DND-41 (cell line): Measurements from ENCODE around the gene NOSTRIN.

ENCODE experiments used
- ATAC-seq: fragments of 200-7000 bp; cut with Tn5 transposase; 3 replicates; pipeline ENCODE4 v1.9.1; 2021; ENCODE audit warnings: low read depth; ENCODE audit not compliant: insufficient read depth
- DNase-seq: peaks from one replicate; pipeline ENCODE4 v3.0.0-alpha.2; 2020
- H2AFZ ChIP-seq: 2 replicates; pipeline ENCODE4 v1.6.0; 2012; ENCODE audit warnings: low read depth, low read length
- H3K27ac ChIP-seq: 2 replicates; pipeline ENCODE4 v1.5.1; 2012; ENCODE audit warnings: low read length, inconsistent platforms
- H3K27me3 ChIP-seq: fragments of 200-600 bp; sonication (generic); 2 replicates; pipeline ENCODE4 v1.6.0; 2012; ENCODE audit warnings: low read length, mild to moderate bottlenecking, inconsistent platforms; ENCODE audit not compliant: insufficient read depth, poor library complexity
- H3K36me3 ChIP-seq: 2 replicates; pipeline ENCODE4 v1.5.1; 2012; ENCODE audit warnings: low read length, inconsistent platforms; ENCODE audit not compliant: insufficient read depth
- H3K4me1 ChIP-seq: 2 replicates; pipeline ENCODE4 v1.5.1; 2012; ENCODE audit warnings: mild to moderate bottlenecking, low read length; ENCODE audit not compliant: insufficient read depth
- H3K4me2 ChIP-seq: 2 replicates; pipeline ENCODE4 v1.6.0; 2012; ENCODE audit warnings: mild to moderate bottlenecking, moderate library complexity, low read length, inconsistent platforms; ENCODE audit not compliant: insufficient read depth
- H3K4me3 ChIP-seq, 2 experiments: fragments of 200-600 bp in 1 of 2; shearing (Covaris generic) in 1 of 2; 2 replicates each; pipeline ENCODE4 v1.5.1; 2012 to 2016; ENCODE audit warnings: inconsistent platforms in 2 of 2, low read length in 2 of 2, mild to moderate bottlenecking in 2 of 2, low read depth in 1 of 2, moderate library complexity in 1 of 2
- H3K79me2 ChIP-seq: 2 replicates; pipeline ENCODE4 v1.6.0; 2012; ENCODE audit warnings: low read length, inconsistent platforms; ENCODE audit not compliant: insufficient read depth
- H3K9ac ChIP-seq: 2 replicates; pipeline ENCODE4 v1.6.0; 2012; ENCODE audit warnings: low read depth, mild to moderate bottlenecking, inconsistent platforms, low read length, moderate library complexity
- H3K9me3 ChIP-seq: 2 replicates; pipeline ENCODE4 v1.5.1; 2012; ENCODE audit warnings: low read length, moderate library complexity, mild to moderate bottlenecking, inconsistent platforms; ENCODE audit not compliant: insufficient read depth, severe bottlenecking
- H4K20me1 ChIP-seq: 2 replicates; pipeline ENCODE4 v1.6.0; 2012; ENCODE audit warnings: low read length; ENCODE audit not compliant: insufficient read depth
- EZH2 ChIP-seq: IDR thresholded peaks from 3 replicates; pipeline ENCODE4 v1.6.1; 2012; ENCODE audit warnings: borderline replicate concordance, low read depth, mild to moderate bottlenecking, moderate library complexity, low read length, inconsistent platforms; ENCODE audit not compliant: severe bottlenecking
- TF ChIP-seq, protein P1 (sequence below): IDR thresholded peaks from 2 replicates; pipeline ENCODE4 v1.5.1; 2012; ENCODE audit warnings: borderline replicate concordance, low read length, moderate library complexity, mild to moderate bottlenecking; ENCODE audit not compliant: poor library complexity, severe bottlenecking; ENCODE audit errors: extremely low read depth

Gene NOSTRIN

DNA sequence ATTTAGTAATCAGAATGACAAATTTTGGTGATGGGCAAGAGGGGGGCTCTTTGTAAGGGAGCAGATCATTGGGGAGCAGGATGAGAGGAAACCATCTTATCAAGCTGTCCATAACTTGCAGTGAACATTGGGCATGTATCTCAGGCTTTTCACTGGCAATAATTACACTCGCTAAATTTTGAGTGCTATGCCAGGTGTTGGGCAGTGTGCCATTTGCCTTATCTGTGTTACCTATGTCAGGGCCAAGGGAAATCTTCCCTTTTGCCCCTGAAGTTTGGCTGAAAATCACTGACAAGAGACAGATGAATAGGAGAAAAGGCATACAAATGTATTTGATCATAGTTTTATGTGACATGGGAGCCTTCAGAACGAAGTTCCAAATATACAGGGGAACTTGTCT, 39.0 kb downstream of the NOSTRIN start:
- Histone ChIP-seq H3K27ac (no peak overlapping the region), H3K4me2 (no peak overlapping the region), H3K4me3 (no peak overlapping the region), H3K9ac (no peak overlapping the region), H4K20me1 (no peaks in the 10 kb centered on the region), H3K9me3 (no peaks in the 10 kb centered on the region), H3K27me3 (no peaks in the 10 kb centered on the region), H3K79me2 (no peaks in the 10 kb centered on the region), H3K4me1 (no peaks in the 10 kb centered on the region), H2AFZ (no peak overlapping the region), H3K36me3 (no peaks in the 10 kb centered on the region)
- ATAC-seq (no peak), DNase-seq (no peak)
- TF ChIP-seq, protein P1, sequence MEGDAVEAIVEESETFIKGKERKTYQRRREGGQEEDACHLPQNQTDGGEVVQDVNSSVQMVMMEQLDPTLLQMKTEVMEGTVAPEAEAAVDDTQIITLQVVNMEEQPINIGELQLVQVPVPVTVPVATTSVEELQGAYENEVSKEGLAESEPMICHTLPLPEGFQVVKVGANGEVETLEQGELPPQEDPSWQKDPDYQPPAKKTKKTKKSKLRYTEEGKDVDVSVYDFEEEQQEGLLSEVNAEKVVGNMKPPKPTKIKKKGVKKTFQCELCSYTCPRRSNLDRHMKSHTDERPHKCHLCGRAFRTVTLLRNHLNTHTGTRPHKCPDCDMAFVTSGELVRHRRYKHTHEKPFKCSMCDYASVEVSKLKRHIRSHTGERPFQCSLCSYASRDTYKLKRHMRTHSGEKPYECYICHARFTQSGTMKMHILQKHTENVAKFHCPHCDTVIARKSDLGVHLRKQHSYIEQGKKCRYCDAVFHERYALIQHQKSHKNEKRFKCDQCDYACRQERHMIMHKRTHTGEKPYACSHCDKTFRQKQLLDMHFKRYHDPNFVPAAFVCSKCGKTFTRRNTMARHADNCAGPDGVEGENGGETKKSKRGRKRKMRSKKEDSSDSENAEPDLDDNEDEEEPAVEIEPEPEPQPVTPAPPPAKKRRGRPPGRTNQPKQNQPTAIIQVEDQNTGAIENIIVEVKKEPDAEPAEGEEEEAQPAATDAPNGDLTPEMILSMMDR, result no peak
- no peak for TF ChIP-seq EZH2

GRCh38 chr2:168843253-168843652, 40.8 kb downstream of the NOSTRIN start:
- Histone ChIP-seq H3K27me3 (no peaks in the 10 kb centered on the region), H3K9me3 (no peaks in the 10 kb centered on the region), H3K4me2 (no peak overlapping the region), H4K20me1 (no peaks in the 10 kb centered on the region), H3K79me2 (no peaks in the 10 kb centered on the region), H3K36me3 (no peaks in the 10 kb centered on the region), H3K4me3 (no peak overlapping the region), H3K27ac (no peak overlapping the region), H3K9ac (no peak overlapping the region), H2AFZ (no peak overlapping the region), H3K4me1 (no peaks in the 10 kb centered on the region)
- ATAC-seq (no peak), DNase-seq (no peak)
- TF ChIP-seq EZH2, result no peak
- TF ChIP-seq, protein P1, result no peak

- Histone ChIP-seq H3K4me3 (no peak overlapping the region), H4K20me1 (no peaks in the 10 kb centered on the region), H3K4me2 (no peak overlapping the region), H3K27me3 (no peaks in the 10 kb centered on the region), H3K27ac (no peak overlapping the region), H2AFZ (no peak overlapping the region), H3K4me1 (no peaks in the 10 kb centered on the region), H3K9me3 (no peaks in the 10 kb centered on the region), H3K79me2 (no peaks in the 10 kb centered on the region), H3K9ac (no peak overlapping the region), H3K36me3 (peaks cover 17% of the 10 kb centered on the region; the same call in 1 of the 2 replicates)
- DNase-seq (no peak), ATAC-seq (no peak)
- no peak for TF ChIP-seq EZH2
- TF ChIP-seq, protein P1, result no peak
Measured at GRCh38 chr2:168848225-168848624, 45.8 kb downstream of the NOSTRIN start.

DNA sequence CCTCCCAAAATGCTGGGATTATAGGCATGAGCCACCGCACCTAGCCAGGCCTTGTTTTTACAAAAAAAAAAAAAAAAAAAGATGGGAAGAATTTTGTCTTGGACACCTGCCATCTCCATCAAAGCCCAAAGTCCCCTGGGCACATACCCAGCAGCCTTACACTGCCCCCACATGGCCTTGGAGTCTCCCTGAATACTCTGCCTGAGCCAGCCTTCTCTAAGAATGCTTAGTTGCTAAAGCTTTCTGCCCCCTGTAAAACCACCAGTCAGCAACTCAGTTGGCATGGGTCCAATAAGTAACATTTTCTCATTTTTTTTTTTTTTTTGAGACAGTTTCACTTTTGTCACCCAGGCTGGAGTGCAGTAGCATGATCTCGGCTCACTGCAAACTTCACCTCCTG, 47.2 kb downstream of the NOSTRIN start:
- Histone ChIP-seq H3K4me1 (no peaks in the 10 kb centered on the region), H2AFZ (no peak overlapping the region), H3K27me3 (no peaks in the 10 kb centered on the region), H3K36me3 (peaks cover 25% of the 10 kb centered on the region; the same call in 1 of the 2 replicates), H3K79me2 (no peaks in the 10 kb centered on the region), H3K4me2 (no peak overlapping the region), H3K27ac (no peak overlapping the region), H3K4me3 (no peak overlapping the region), H4K20me1 (no peaks in the 10 kb centered on the region), H3K9ac (no peak overlapping the region), H3K9me3 (no peaks in the 10 kb centered on the region)
- peak; percentile 79 for ATAC-seq
- TF ChIP-seq, protein P1, result peak; percentile 56
- no peak for TF ChIP-seq EZH2
- DNase-seq, result peak; percentile 36
